WTC11 (cell line): ENCODE data around the gene NCK1. TPM values are rescaled to one million over a fixed set of nuclear protein-coding genes. Genes with fewer than 3 reads are reported as not detected.

Experiments used
- ATAC-seq: fragments of 200-7000 bp; cut with Tn5 transposase; 2 replicates; pipeline ENCODE4 v1.10.0; 2021; ENCODE audit warnings: mild to moderate bottlenecking, moderate library complexity
- CTCF ChIA-PET: fragments of 300-600 bp; sonication (Branson Sonifier 250); formaldehyde crosslinking; loops from one replicate; lab custom pipeline; 2021; ENCODE audit warnings: antibody characterized with exemption; lab: Charles Lee
- POLR2A ChIA-PET: fragments of 350-600 bp; sonication (Branson Sonifier 250); formaldehyde crosslinking; loops from one replicate; lab custom pipeline; 2021; ENCODE audit warnings: antibody characterized with exemption; lab: Charles Lee
- DNase-seq: peaks from one replicate; pipeline ENCODE4 v3.0.0; 2021; ENCODE audit warnings: low spot score
- H3K27ac Mint-ChIP-seq: 2 replicates; pipeline ENCODE4 v1.8.0; 2021; ENCODE audit warnings: mixed read lengths
- H3K27me3 Mint-ChIP-seq: 2 replicates; pipeline ENCODE4 v1.8.0; 2021; ENCODE audit warnings: low read depth, mild to moderate bottlenecking, moderate library complexity, mixed read lengths
- H3K36me3 Mint-ChIP-seq: 2 replicates; pipeline ENCODE4 v1.8.0; 2021; ENCODE audit warnings: mixed read lengths
- H3K4me1 Mint-ChIP-seq: 2 replicates; pipeline ENCODE4 v1.8.0; 2022; ENCODE audit warnings: mixed read lengths
- H3K4me3 Mint-ChIP-seq: 2 replicates; pipeline ENCODE4 v1.8.0; 2021; ENCODE audit warnings: mild to moderate bottlenecking, moderate library complexity, mixed read lengths
- H3K9me3 Mint-ChIP-seq: 2 replicates; pipeline ENCODE4 v1.8.0; 2021; ENCODE audit warnings: mixed read lengths
- EMX1 ChIP-seq: fragments of 250-450 bp; sonication (Bioruptor Pico); IDR thresholded peaks from 2 replicates; pipeline ENCODE4 v1.8.0; 2021; ENCODE audit warnings: mild to moderate bottlenecking
- FOXP1 ChIP-seq: sonication (generic); formaldehyde crosslinking; IDR thresholded peaks from 2 replicates; pipeline ENCODE4 v1.8.0; 2022; ENCODE audit warnings: missing genetic modification reagents, mild to moderate bottlenecking, moderate library complexity, borderline replicate concordance
- GRHL2 ChIP-seq: fragments of 250-450 bp; sonication (Bioruptor Pico); IDR thresholded peaks from 2 replicates; pipeline ENCODE4 v1.8.0; 2022; ENCODE audit warnings: mild to moderate bottlenecking, moderate library complexity; ENCODE audit not compliant: insufficient replicate concordance, severe bottlenecking
- IRF2 ChIP-seq: sonication (generic); formaldehyde crosslinking; IDR thresholded peaks from 2 replicates; pipeline ENCODE4 v1.8.0; 2022; ENCODE audit warnings: low read depth, missing genetic modification reagents, borderline replicate concordance
- NFATC4 ChIP-seq: fragments of 250-450 bp; sonication (Bioruptor Pico); IDR thresholded peaks from 2 replicates; pipeline ENCODE4 v1.9.0; 2021; ENCODE audit warnings: mild to moderate bottlenecking
- NR2C2 ChIP-seq: sonication (generic); formaldehyde crosslinking; IDR thresholded peaks from 2 replicates; pipeline ENCODE4 v1.8.0; 2022; ENCODE audit warnings: mild to moderate bottlenecking, missing genetic modification reagents
- RORB ChIP-seq: fragments of 250-450 bp; sonication (Bioruptor Pico); IDR thresholded peaks from 2 replicates; pipeline ENCODE4 v1.9.0; 2021; ENCODE audit warnings: mild to moderate bottlenecking
- SMAD3 ChIP-seq: sonication (generic); formaldehyde crosslinking; IDR thresholded peaks from 2 replicates; pipeline ENCODE4 v1.8.0; 2022; ENCODE audit warnings: missing genetic modification reagents, mild to moderate bottlenecking, borderline replicate concordance
- SOX15 ChIP-seq: fragments of 250-450 bp; sonication (Bioruptor Pico); IDR thresholded peaks from 2 replicates; pipeline ENCODE4 v1.9.0; 2021; ENCODE audit warnings: mild to moderate bottlenecking
- TCF7 ChIP-seq: sonication (generic); formaldehyde crosslinking; IDR thresholded peaks from 2 replicates; pipeline ENCODE4 v1.8.0; 2022; ENCODE audit warnings: mild to moderate bottlenecking, low read depth, missing genetic modification reagents, moderate library complexity
- TEAD4 ChIP-seq: sonication (generic); formaldehyde crosslinking; IDR thresholded peaks from 2 replicates; pipeline ENCODE4 v1.8.0; 2022; ENCODE audit warnings: mild to moderate bottlenecking, missing genetic modification reagents
- ZBTB21 ChIP-seq: sonication (generic); formaldehyde crosslinking; IDR thresholded peaks from 2 replicates; pipeline ENCODE4 v1.8.1; 2023; ENCODE audit warnings: mild to moderate bottlenecking, missing genetic modification reagents, borderline replicate concordance
- ZNF219 ChIP-seq: sonication (generic); formaldehyde crosslinking; IDR thresholded peaks from 2 replicates; pipeline ENCODE4 v1.8.0; 2023; ENCODE audit warnings: missing genetic modification reagents, mild to moderate bottlenecking, borderline replicate concordance
- ZNF232 ChIP-seq: sonication (generic); formaldehyde crosslinking; IDR thresholded peaks from 2 replicates; pipeline ENCODE4 v1.8.0; 2022; ENCODE audit warnings: mild to moderate bottlenecking, missing genetic modification reagents
- ZNF416 ChIP-seq: fragments of 250-450 bp; sonication (Bioruptor Pico); IDR thresholded peaks from 2 replicates; pipeline ENCODE4 v1.9.0; 2021; ENCODE audit warnings: mild to moderate bottlenecking, inconsistent platforms
- total RNA-seq: library from RNA; stranded (reverse); gene quantifications from 3 replicates; pipeline ENCODE4 v1.2.3, GENCODE V29; 2021
- TF ChIP-seq, protein P1 (sequence below): sonication (generic); formaldehyde crosslinking; IDR thresholded peaks from 2 replicates; pipeline ENCODE4 v1.8.1; 2023; ENCODE audit warnings: mild to moderate bottlenecking, missing genetic modification reagents, moderate library complexity
- TF ChIP-seq, protein P2 (sequence below): fragments of 250-450 bp; sonication (Bioruptor Pico); IDR thresholded peaks from 2 replicates; pipeline ENCODE4 v1.8.0; 2021; ENCODE audit warnings: mild to moderate bottlenecking
- TF ChIP-seq, protein P3 (sequence below): sonication (generic); formaldehyde crosslinking; IDR thresholded peaks from 2 replicates; pipeline ENCODE4 v1.8.0; 2022; ENCODE audit warnings: mild to moderate bottlenecking, missing genetic modification reagents
- TF ChIP-seq, protein P4 (sequence below): sonication (generic); formaldehyde crosslinking; IDR thresholded peaks from 2 replicates; pipeline ENCODE4 v1.8.1; 2023; ENCODE audit warnings: mild to moderate bottlenecking, missing genetic modification reagents, borderline replicate concordance
- TF ChIP-seq, protein P5 (sequence below): sonication (generic); formaldehyde crosslinking; IDR thresholded peaks from 2 replicates; pipeline ENCODE4 v1.8.0; 2023; ENCODE audit warnings: missing genetic modification reagents, mild to moderate bottlenecking, borderline replicate concordance
- TF ChIP-seq, protein P6 (sequence below): sonication (generic); formaldehyde crosslinking; conservative IDR thresholded peaks from 2 replicates; pipeline ENCODE4 v1.8.1; 2022; ENCODE audit warnings: mild to moderate bottlenecking, missing genetic modification reagents
- TF ChIP-seq, protein P7 (sequence below): sonication (generic); formaldehyde crosslinking; IDR thresholded peaks from 2 replicates; pipeline ENCODE4 v1.8.1; 2022; ENCODE audit warnings: low read depth, mild to moderate bottlenecking, moderate library complexity, missing genetic modification reagents, borderline replicate concordance

Gene NCK1
- total RNA-seq, 1 experiment from 2014 or later = 28.9 TPM

DNA sequence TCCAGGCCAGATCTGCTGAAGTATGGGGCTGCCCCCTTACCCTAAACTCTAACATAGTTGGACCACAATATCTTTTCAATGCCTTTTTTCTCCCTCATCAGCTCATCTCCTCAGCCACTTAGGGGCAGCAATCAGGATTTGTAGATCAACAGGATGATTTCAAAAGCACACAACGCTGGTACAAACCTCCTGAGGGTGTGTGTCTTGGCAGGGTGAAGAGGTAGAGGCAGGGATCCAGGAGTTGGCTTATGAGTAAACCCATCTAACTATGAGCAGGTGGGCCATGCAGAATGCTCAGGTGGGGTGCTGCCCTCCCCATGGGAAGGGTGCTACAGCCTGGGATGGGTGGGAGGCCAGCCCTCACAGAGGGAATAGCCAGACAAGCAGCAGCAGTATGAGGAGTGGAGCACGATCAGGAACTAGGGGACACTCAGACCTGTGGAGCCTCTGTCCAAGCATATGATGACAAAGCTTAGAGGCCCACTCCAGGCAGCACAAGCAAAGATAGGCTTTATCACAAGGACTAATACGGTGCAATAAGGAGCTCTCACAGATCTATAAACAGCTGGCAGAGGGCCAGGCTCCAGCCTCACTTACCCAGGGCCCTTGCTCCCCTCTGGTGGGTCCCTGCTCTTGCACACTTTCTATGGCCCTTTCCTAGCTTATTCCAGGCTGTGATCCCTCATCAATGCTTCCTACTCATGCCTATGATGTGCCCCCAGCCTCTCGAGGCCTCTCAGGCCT is 127.9 kb downstream of the NCK1 start (continued):
- TF ChIP-seq, protein P1, sequence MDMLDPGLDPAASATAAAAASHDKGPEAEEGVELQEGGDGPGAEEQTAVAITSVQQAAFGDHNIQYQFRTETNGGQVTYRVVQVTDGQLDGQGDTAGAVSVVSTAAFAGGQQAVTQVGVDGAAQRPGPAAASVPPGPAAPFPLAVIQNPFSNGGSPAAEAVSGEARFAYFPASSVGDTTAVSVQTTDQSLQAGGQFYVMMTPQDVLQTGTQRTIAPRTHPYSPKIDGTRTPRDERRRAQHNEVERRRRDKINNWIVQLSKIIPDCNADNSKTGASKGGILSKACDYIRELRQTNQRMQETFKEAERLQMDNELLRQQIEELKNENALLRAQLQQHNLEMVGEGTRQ (CRISPR knock-in tag) = no peak
- TF ChIP-seq, protein P2, sequence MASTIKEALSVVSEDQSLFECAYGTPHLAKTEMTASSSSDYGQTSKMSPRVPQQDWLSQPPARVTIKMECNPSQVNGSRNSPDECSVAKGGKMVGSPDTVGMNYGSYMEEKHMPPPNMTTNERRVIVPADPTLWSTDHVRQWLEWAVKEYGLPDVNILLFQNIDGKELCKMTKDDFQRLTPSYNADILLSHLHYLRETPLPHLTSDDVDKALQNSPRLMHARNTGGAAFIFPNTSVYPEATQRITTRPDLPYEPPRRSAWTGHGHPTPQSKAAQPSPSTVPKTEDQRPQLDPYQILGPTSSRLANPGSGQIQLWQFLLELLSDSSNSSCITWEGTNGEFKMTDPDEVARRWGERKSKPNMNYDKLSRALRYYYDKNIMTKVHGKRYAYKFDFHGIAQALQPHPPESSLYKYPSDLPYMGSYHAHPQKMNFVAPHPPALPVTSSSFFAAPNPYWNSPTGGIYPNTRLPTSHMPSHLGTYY = no peak
- TF ChIP-seq ZNF219 (no peak), TEAD4 (CRISPR knock-in tag) (no peak), ZBTB21 (CRISPR knock-in tag) (no peak), RORB (CRISPR knock-in tag) (no peak), GRHL2 (no peak), ZNF232 (CRISPR knock-in tag) (no peak), SMAD3 (CRISPR knock-in tag) (no peak)

DNA sequence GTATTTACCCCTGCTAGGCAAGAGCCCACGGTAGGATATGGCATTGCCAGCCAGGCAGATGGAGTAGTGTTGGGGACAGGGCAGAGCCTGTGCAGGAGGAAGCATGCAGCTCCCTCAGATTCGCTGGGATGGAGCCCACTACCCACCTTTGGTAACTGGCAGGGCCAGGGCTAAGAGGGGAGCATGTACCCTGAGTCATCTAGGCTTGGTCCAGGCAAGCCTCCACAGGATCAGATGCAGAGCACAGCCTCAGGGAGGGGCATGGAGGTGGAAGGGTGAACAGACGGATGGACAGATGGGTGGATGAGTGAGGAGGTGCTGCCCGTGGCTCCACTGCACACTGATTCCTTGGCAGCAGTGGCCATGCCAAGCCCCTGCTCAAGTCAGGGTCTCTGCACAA is 128.8 kb downstream of the NCK1 start:
- no peak for ATAC-seq
- peaks cover 25% of the 10 kb centered on the region for H3K9me3 Mint-ChIP-seq
- DNase-seq = no peak
- ChIA-PET CTCF (interaction anchor here (0.5 kb wide), 1 partner anchor 93 kb away, joined by 3 read pairs; no protein-coding TSS in a partner anchor), POLR2A (interaction anchor here (0.9 kb wide), 1 partner anchor 128 kb away, joined by 4 read pairs; the partner anchor contains the start of gene NCK1)
- no peak overlapping the region for H3K27ac Mint-ChIP-seq
- peaks cover 22% of the 10 kb centered on the region for H3K36me3 Mint-ChIP-seq
- H3K27me3 Mint-ChIP-seq = no peaks in the 10 kb centered on the region
- H3K4me1 Mint-ChIP-seq = no peaks in the 10 kb centered on the region
- H3K4me3 Mint-ChIP-seq = no peak overlapping the region
- TF ChIP-seq SOX15 (CRISPR knock-in tag) = no peak
- TF ChIP-seq, protein P3, sequence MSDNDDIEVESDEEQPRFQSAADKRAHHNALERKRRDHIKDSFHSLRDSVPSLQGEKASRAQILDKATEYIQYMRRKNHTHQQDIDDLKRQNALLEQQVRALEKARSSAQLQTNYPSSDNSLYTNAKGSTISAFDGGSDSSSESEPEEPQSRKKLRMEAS = no peak
- no peak for TF ChIP-seq SMAD3 (CRISPR knock-in tag)
- TF ChIP-seq NFATC4 (CRISPR knock-in tag) = no peak
- TF ChIP-seq FOXP1 = no peak
- TF ChIP-seq, protein P4, sequence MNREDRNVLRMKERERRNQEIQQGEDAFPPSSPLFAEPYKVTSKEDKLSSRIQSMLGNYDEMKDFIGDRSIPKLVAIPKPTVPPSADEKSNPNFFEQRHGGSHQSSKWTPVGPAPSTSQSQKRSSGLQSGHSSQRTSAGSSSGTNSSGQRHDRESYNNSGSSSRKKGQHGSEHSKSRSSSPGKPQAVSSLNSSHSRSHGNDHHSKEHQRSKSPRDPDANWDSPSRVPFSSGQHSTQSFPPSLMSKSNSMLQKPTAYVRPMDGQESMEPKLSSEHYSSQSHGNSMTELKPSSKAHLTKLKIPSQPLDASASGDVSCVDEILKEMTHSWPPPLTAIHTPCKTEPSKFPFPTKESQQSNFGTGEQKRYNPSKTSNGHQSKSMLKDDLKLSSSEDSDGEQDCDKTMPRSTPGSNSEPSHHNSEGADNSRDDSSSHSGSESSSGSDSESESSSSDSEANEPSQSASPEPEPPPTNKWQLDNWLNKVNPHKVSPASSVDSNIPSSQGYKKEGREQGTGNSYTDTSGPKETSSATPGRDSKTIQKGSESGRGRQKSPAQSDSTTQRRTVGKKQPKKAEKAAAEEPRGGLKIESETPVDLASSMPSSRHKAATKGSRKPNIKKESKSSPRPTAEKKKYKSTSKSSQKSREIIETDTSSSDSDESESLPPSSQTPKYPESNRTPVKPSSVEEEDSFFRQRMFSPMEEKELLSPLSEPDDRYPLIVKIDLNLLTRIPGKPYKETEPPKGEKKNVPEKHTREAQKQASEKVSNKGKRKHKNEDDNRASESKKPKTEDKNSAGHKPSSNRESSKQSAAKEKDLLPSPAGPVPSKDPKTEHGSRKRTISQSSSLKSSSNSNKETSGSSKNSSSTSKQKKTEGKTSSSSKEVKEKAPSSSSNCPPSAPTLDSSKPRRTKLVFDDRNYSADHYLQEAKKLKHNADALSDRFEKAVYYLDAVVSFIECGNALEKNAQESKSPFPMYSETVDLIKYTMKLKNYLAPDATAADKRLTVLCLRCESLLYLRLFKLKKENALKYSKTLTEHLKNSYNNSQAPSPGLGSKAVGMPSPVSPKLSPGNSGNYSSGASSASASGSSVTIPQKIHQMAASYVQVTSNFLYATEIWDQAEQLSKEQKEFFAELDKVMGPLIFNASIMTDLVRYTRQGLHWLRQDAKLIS = no peak
- no peak for TF ChIP-seq ZNF416 (CRISPR knock-in tag)
- no peak for TF ChIP-seq IRF2
- TF ChIP-seq, protein P5, sequence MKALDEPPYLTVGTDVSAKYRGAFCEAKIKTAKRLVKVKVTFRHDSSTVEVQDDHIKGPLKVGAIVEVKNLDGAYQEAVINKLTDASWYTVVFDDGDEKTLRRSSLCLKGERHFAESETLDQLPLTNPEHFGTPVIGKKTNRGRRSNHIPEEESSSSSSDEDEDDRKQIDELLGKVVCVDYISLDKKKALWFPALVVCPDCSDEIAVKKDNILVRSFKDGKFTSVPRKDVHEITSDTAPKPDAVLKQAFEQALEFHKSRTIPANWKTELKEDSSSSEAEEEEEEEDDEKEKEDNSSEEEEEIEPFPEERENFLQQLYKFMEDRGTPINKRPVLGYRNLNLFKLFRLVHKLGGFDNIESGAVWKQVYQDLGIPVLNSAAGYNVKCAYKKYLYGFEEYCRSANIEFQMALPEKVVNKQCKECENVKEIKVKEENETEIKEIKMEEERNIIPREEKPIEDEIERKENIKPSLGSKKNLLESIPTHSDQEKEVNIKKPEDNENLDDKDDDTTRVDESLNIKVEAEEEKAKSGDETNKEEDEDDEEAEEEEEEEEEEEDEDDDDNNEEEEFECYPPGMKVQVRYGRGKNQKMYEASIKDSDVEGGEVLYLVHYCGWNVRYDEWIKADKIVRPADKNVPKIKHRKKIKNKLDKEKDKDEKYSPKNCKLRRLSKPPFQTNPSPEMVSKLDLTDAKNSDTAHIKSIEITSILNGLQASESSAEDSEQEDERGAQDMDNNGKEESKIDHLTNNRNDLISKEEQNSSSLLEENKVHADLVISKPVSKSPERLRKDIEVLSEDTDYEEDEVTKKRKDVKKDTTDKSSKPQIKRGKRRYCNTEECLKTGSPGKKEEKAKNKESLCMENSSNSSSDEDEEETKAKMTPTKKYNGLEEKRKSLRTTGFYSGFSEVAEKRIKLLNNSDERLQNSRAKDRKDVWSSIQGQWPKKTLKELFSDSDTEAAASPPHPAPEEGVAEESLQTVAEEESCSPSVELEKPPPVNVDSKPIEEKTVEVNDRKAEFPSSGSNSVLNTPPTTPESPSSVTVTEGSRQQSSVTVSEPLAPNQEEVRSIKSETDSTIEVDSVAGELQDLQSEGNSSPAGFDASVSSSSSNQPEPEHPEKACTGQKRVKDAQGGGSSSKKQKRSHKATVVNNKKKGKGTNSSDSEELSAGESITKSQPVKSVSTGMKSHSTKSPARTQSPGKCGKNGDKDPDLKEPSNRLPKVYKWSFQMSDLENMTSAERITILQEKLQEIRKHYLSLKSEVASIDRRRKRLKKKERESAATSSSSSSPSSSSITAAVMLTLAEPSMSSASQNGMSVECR (CRISPR knock-in tag) = no peak
- TF ChIP-seq, protein P6, sequence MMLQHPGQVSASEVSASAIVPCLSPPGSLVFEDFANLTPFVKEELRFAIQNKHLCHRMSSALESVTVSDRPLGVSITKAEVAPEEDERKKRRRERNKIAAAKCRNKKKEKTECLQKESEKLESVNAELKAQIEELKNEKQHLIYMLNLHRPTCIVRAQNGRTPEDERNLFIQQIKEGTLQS = no peak
- no peak for TF ChIP-seq EMX1
- TF ChIP-seq NR2C2 = no peak
- no peak for TF ChIP-seq TCF7
- TF ChIP-seq, protein P7, sequence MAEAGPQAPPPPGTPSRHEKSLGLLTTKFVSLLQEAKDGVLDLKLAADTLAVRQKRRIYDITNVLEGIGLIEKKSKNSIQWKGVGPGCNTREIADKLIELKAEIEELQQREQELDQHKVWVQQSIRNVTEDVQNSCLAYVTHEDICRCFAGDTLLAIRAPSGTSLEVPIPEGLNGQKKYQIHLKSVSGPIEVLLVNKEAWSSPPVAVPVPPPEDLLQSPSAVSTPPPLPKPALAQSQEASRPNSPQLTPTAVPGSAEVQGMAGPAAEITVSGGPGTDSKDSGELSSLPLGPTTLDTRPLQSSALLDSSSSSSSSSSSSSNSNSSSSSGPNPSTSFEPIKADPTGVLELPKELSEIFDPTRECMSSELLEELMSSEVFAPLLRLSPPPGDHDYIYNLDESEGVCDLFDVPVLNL (CRISPR knock-in tag) = no peak
- TF ChIP-seq ZNF219 = no peak
- TF ChIP-seq, protein P2 = no peak
